Mucosa of stomach (tissue), 1 donor: ENCODE results near the gene UTF1.

Source experiments
- H3K27me3 ChIP-seq: one replicate; pipeline ENCODE4 v1.7.0; 2013; ENCODE audit warnings: mild to moderate bottlenecking, low read length; ENCODE audit not compliant: control insufficient read depth, insufficient read depth
- H3K36me3 ChIP-seq: one replicate; pipeline ENCODE4 v1.7.0; 2013; ENCODE audit warnings: low read length; ENCODE audit not compliant: control insufficient read depth, insufficient read depth
- H3K4me1 ChIP-seq: one replicate; pipeline ENCODE4 v1.7.0; 2013; ENCODE audit warnings: mild to moderate bottlenecking, low read length; ENCODE audit not compliant: control insufficient read depth, insufficient read depth
- H3K4me3 ChIP-seq: one replicate; pipeline ENCODE4 v1.7.0; 2013; ENCODE audit warnings: low read length
- H3K9ac ChIP-seq: one replicate; pipeline ENCODE4 v1.7.0; 2013; ENCODE audit warnings: mild to moderate bottlenecking, low read length, moderate library complexity
- H3K9me3 ChIP-seq: one replicate; pipeline ENCODE4 v1.7.0; 2013; ENCODE audit warnings: mild to moderate bottlenecking, low read length, moderate library complexity; ENCODE audit not compliant: control insufficient read depth
- donor health status: Pancreatic carcinoma.

UTF1 gene, protein sequence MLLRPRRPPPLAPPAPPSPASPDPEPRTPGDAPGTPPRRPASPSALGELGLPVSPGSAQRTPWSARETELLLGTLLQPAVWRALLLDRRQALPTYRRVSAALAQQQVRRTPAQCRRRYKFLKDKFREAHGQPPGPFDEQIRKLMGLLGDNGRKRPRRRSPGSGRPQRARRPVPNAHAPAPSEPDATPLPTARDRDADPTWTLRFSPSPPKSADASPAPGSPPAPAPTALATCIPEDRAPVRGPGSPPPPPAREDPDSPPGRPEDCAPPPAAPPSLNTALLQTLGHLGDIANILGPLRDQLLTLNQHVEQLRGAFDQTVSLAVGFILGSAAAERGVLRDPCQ

DNA sequence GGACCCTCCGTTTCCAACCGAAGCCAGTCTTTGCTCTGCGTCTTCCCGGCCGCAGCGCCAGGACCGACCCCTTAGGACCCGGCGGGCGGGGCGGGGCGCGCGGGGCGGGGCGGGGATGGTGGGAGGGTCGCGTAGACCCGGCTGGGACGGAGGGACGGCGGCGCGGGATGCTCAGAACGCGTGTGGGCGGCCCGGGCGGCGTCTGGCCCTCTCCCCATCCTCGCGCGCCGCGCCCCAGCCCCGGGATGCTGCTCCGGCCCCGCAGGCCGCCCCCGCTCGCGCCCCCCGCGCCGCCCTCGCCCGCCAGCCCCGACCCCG lies at the start of gene UTF1:
Gene UTF1, plus strand, starts transcription at position 174 of the 318 bp plus-strand sequence. Its CDS starts 72 bp downstream, at position 246.
- H3K4me1 ChIP-seq: no peaks in the 10 kb centered on the region
- no peaks in the 10 kb centered on the region for H3K36me3 ChIP-seq
- no peak within 1 kb of the TSS for H3K9ac ChIP-seq
- H3K9me3 ChIP-seq: no peaks in the 10 kb centered on the region
- peaks cover 55% of the 10 kb centered on the region for H3K27me3 ChIP-seq
- H3K4me3 ChIP-seq: no peak within 1 kb of the TSS

DNA sequence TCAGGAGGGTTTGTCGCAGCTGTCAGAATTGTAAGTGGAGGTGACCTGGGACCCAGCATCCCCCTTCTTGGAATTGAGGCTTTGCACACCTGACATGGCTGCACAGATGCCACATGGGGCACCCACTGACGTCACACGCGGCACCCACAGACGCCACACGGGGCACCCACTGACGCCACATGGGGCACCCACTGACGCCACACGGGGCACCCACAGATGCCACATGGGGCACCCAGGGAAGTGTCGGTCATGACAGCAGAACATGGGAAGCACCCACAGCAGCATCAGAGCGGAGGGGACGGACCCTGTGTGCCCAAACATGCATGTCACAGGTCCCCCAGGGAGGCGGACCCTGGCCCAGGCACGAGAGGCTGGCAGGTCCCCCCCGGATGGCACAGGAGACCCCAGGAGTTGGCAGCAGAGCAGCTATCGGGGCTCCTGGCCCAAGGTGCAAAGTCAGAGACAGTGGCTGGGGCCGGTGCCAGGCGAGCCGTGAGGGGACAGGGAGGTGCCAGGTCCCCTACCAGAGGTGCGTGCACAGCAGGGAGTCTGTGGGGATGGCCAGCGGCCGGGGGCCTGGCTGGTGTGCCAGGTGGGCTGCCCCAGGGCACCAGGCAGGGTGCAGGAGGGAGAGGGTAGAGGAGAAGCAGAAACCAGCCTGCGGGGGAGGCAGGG lies 48.9 kb upstream of the UTF1 start:
- H3K9me3 ChIP-seq: no peaks in the 10 kb centered on the region
- no peaks in the 10 kb centered on the region for H3K4me1 ChIP-seq
- no peak overlapping the region for H3K4me3 ChIP-seq
- no peaks in the 10 kb centered on the region for H3K36me3 ChIP-seq
- no peak overlapping the region for H3K9ac ChIP-seq
- H3K27me3 ChIP-seq: no peaks in the 10 kb centered on the region

DNA sequence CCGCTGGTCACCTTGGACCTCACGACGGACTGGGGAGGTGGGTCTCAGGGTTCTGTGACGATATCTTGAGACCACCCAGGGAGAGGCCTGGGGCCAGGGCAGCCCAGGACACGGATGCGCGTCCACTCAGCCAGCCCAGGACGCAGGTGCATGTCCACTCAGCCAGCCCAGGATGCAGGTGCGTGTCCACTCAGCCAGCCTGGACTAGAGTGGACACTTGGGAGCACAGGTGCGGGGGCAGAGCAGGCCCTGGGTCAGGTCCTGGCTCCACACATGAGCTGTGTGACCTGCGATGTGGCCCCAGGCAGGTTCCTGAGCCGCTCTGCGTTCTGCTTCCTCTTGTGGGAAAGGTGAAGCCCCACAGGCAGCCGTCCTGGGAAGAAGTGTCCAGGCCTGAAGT lies 47.8 kb upstream of the UTF1 start:
- Histone ChIP-seq H3K36me3 (no peaks in the 10 kb centered on the region), H3K9ac (no peak overlapping the region), H3K27me3 (peaks cover 5% of the 10 kb centered on the region), H3K4me3 (no peak overlapping the region), H3K9me3 (no peaks in the 10 kb centered on the region), H3K4me1 (no peaks in the 10 kb centered on the region)

DNA sequence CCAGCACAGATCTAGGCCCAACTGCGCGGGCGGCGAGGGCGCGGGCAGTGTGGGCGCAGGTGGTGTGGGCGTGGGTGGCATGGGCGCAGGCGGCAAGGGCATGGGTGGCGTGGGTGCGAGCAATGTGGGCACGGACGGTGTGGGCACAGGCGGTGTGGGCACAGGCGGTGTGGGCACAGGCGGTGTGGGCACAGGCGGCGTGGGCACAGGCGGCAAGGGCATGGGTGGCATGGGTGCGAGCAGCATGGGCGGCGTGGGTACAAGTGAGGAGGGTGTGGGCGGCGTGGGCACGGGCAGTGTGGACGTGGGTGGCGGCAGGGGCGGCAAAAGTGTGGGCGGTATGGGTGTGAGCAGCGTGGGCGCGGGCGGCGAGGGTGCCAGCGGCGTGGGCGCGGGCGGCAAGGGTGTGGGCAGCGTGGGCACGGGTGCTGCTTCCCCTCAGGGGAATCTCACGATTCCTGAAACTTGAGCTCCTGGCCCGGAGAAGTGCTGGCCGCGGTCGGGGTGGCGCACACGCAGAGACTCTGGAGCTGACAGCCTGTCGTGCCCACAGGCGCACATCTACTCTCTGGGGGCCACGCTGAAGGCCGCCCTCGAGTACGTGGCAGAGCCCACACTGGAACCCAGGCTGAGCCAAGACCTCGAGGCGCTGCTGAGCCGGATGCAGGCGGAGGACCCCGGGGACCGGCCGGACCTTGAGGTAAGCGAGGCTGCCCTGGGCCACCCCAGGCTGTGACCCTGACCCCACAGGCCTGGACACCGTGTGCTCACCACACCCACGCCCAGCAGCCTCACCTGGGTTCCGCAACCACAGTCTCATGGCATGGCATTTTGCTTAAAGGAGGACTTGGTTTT lies 47.0 kb upstream of the UTF1 start:
- Histone ChIP-seq H3K27me3 (peaks cover 5% of the 10 kb centered on the region), H3K36me3 (no peaks in the 10 kb centered on the region), H3K9ac (no peak overlapping the region), H3K4me3 (no peak overlapping the region), H3K9me3 (no peaks in the 10 kb centered on the region), H3K4me1 (no peaks in the 10 kb centered on the region)

DNA sequence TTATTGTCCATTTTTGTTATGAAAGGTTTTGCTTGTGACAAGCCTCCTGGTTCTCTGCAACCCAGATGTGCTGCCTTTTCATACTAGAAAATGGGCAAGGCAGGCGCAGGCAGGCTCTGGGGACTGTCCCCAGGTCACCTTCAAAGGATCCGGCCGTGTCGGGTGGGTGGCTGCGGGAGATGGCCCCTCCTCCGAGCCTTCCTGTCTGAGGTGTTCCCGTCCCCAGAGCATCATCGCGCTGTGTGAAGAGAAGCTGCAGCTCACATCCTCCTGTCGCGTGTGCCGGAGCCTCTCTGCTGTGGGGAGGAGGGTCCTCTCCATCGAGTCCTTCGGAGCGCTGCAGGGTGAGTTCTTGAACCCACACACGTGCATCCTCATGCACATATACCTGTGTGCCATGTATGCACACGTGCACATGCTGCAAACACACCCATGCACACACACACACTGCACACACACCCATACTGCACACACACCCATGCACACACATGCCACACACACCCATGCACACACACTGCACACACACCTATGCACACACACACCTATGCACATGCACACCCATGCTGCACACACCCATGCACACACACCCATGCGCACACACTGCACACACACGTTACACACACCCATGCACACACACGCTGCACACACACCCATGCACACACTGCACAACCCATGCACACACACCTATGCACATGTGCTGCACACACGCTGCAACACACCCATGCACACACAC lies 46.2 kb upstream of the UTF1 start:
- no peaks in the 10 kb centered on the region for H3K4me1 ChIP-seq
- H3K4me3 ChIP-seq: no peak overlapping the region
- peaks cover 5% of the 10 kb centered on the region for H3K27me3 ChIP-seq

DNA sequence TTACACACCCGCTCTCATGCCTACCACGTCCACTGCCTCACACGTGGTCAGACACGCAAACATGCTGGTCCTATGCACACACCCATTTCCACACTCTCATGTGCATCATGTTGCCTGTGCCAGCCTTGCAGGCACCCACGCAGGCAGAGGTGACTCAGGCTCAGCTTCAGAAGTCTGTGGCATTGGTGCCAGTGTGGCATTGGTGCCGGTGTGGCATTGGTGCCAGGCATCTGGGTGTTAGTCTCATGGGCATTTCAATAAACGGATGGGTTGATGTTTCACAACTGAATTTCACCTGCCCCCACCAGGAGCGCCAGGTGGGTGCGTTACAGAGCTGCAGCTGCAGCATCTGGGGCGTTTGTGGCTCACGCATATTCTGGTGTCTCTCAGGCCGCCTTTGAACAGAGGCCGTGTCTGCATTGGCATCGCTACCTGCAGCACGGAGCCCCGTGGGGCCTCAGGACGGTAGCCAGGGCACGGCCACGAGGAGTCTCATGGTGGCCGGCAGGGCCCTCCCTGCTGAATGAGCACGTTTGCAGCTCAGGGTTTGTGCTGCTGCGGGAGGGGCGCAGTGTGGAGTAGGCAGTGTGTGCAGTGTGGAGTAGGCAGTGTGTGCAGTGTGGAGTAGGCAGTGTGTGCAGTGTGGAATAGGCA lies 45.3 kb upstream of the UTF1 start:
- H3K9ac ChIP-seq: no peak overlapping the region
- no peak overlapping the region for H3K4me3 ChIP-seq
- no peaks in the 10 kb centered on the region for H3K36me3 ChIP-seq
- H3K9me3 ChIP-seq: no peaks in the 10 kb centered on the region
- no peaks in the 10 kb centered on the region for H3K4me1 ChIP-seq
- H3K27me3 ChIP-seq: peaks cover 5% of the 10 kb centered on the region

More for the DNA sequence above, 46.2 kb upstream of the UTF1 start:
- no peaks in the 10 kb centered on the region for H3K9me3 ChIP-seq
- H3K9ac ChIP-seq: no peak overlapping the region
- H3K36me3 ChIP-seq: no peaks in the 10 kb centered on the region

DNA sequence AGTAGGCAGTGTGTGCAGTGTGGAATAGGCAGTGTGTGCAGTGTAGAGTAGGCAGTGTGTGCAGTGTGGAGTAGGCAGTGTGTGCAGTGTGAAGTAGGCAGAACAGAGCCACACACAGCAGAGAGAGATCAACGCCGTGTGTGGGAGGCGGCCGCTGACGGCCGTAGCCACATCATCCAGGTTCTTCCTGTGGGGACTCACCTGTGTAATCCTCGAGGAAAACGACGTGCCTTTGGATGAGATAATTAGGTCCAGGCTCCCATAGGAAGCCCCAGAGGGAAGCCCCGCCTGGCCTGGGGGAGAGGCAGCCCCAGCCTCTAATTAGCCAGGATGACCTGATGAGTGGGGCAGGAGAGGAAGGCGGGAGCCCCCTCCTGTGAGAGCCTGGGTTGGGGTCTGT lies 44.6 kb upstream of the UTF1 start:
- peaks cover 5% of the 10 kb centered on the region for H3K27me3 ChIP-seq
- H3K4me3 ChIP-seq: no peak overlapping the region
- no peak overlapping the region for H3K9ac ChIP-seq
- no peaks in the 10 kb centered on the region for H3K4me1 ChIP-seq
- H3K36me3 ChIP-seq: no peaks in the 10 kb centered on the region
- no peaks in the 10 kb centered on the region for H3K9me3 ChIP-seq

DNA sequence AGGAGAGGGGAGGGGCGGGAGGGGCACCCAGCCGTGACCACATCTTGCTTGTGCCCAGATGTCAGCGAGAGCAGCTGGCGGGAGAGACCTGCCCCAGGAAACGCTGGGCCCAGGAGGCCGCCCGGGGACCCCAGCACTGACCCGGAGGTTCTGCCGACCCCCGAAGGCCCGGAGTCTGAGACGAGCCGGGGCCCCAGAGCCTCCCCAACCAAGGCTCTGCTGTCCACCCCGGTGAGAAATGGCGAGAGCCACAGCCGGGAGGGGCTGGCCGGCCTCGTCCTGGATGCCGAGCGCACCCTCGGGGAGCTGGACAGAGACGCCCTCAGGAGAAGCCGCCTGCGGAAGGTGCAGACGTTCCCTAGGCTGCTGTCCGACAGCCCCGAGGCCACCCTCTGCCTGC lies 44.1 kb upstream of the UTF1 start:
- no peaks in the 10 kb centered on the region for H3K9me3 ChIP-seq
- H3K9ac ChIP-seq: no peak overlapping the region
- H3K4me3 ChIP-seq: no peak overlapping the region
- no peaks in the 10 kb centered on the region for H3K4me1 ChIP-seq
- no peaks in the 10 kb centered on the region for H3K36me3 ChIP-seq
- peaks cover 5% of the 10 kb centered on the region for H3K27me3 ChIP-seq

DNA sequence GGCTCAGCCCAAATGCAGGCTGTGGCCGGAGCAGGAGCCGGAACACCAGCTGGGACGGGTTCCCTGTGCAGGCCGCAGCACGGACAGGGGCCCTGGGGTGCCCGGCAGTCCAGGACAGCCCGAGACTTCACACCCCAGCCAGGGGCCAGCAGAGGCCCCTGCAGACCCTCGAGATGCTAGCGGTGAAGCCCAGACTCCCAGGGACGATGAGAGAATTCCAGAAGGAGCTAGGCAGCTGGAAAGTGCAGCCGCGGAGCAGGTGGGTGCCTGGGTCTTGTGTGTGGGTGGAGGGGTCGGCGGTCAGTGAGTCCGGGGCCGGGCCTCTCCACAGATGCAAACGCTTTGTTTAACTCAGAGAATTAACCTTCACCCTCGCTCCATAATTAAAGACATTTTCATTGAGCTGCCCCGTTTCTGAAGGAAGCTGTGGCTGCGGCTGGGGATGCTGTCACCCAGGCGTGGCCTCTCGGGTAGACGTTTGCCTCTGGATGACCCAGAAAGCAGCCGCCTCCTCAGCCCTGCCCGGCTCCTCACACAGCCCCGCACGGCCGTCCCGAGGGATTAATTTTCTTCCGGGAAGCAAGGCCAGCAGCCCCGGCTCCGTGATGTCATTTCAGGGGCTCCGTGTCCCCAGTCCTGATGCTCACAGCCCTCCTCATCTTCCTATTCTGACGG lies 43.5 kb upstream of the UTF1 start:
- Histone ChIP-seq H3K4me3 (no peak overlapping the region), H3K36me3 (no peaks in the 10 kb centered on the region), H3K9me3 (no peaks in the 10 kb centered on the region), H3K4me1 (no peaks in the 10 kb centered on the region), H3K9ac (no peak overlapping the region), H3K27me3 (peaks cover 5% of the 10 kb centered on the region)

DNA sequence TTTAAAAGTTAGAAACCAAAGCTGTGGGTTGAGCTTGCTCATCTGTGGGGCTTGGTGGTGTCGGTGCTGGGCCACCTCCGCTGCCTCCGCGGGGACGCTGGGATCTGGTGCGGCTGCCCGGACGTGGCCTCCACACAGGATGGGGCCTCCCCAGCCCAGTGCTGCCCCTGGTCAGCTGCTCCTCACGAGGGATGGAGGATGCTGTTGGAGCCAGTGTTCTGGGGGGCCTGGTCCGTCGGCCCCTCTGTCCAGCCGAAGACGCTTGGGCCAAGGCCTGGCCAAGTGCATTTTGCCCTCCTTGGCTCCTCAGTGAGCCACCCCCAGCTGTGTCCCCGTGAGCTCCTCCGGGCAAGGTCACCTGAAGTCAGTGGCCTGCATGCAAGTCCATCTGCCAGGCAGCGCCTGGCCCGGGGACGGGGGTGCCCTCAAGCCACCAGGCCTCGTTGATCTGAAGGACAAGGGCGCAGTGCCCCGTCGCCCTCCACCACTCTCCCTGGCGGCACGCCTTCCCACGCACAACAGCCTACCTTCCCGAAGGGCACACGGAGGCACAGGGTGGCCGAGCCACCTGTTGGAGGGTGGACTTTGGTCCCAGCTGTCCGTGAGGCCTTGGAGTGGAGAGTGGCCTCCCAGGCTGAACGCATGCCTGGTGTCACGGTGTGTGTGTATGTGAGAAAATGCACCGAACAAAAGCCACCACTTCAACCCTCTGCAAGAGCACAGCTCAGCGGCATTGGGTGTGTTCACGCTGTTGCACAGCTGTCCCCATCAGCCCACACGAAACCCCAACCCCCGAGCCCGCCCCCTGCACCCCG lies 42.7 kb upstream of the UTF1 start:
- Histone ChIP-seq H3K36me3 (no peaks in the 10 kb centered on the region), H3K4me1 (no peaks in the 10 kb centered on the region), H3K9ac (no peak overlapping the region), H3K4me3 (no peak overlapping the region), H3K27me3 (peaks cover 5% of the 10 kb centered on the region), H3K9me3 (no peaks in the 10 kb centered on the region)
